T-helper 2 cell treated with Interferon-gamma antibody and Interleukin-4, amounts not matched to agents 5 μg/mL and 100 μg/mL, for 36 hours (primary cell): ENCODE results near the gene DNAJB11.

ENCODE experiments used
- DNase-seq: peaks from one replicate; pipeline ENCODE4 v3.0.0; 2021; ENCODE audit warnings: low spot score
- H3K27ac Mint-ChIP-seq: one replicate; pipeline ENCODE4 v1.8.0; 2021; ENCODE audit warnings: mild to moderate bottlenecking, mixed read lengths
- H3K27me3 Mint-ChIP-seq: one replicate; pipeline ENCODE4 v1.8.0; 2021; ENCODE audit warnings: low read depth, mixed read lengths
- H3K36me3 Mint-ChIP-seq: one replicate; pipeline ENCODE4 v1.8.0; 2021; ENCODE audit warnings: low read depth, mixed read lengths
- H3K4me1 Mint-ChIP-seq: one replicate; pipeline ENCODE4 v1.8.0; 2021; ENCODE audit warnings: low read depth, mixed read lengths
- H3K4me3 Mint-ChIP-seq: one replicate; pipeline ENCODE4 v1.8.0; 2022; ENCODE audit warnings: mild to moderate bottlenecking, moderate library complexity, mixed read lengths
- H3K9me3 Mint-ChIP-seq: one replicate; pipeline ENCODE4 v1.8.0; 2021; ENCODE audit warnings: mixed read lengths

DNAJB11 gene

GRCh38 chr3:186612721-186613636, 42.5 kb downstream of the DNAJB11 start, which contains the start of gene AHSG:
TSS of gene AHSG (plus strand) at chr3:186613060. CDS start at chr3:186613142, 82 bp downstream.
- H3K4me3 Mint-ChIP-seq: no peak within 1 kb of the TSS
- H3K27ac Mint-ChIP-seq: no peak within 1 kb of the TSS
- no peaks in the 10 kb centered on the region for H3K36me3 Mint-ChIP-seq
- no peak for DNase-seq
- peaks cover 15% of the 10 kb centered on the region for H3K4me1 Mint-ChIP-seq
- H3K27me3 Mint-ChIP-seq: peaks cover 28% of the 10 kb centered on the region
- no peaks in the 10 kb centered on the region for H3K9me3 Mint-ChIP-seq

- Mint-ChIP-seq H3K9me3 (no peaks in the 10 kb centered on the region), H3K27me3 (peaks cover 36% of the 10 kb centered on the region), H3K4me1 (peaks cover 15% of the 10 kb centered on the region), H3K4me3 (no peak overlapping the region), H3K27ac (no peak overlapping the region), H3K36me3 (no peaks in the 10 kb centered on the region)
- DNase-seq: no peak
Observed at GRCh38 chr3:186613637-186614265, 43.2 kb downstream of the DNAJB11 start.

- Mint-ChIP-seq H3K27ac (no peak overlapping the region), H3K9me3 (no peaks in the 10 kb centered on the region), H3K27me3 (peaks cover 37% of the 10 kb centered on the region), H3K36me3 (no peaks in the 10 kb centered on the region), H3K4me1 (peaks cover 15% of the 10 kb centered on the region), H3K4me3 (peak overlapping the region; percentile 35)
- DNase-seq: no peak
Observed at GRCh38 chr3:186614266-186614596, 43.7 kb downstream of the DNAJB11 start.

GRCh38 chr3:186614597-186615483, 44.3 kb downstream of the DNAJB11 start:
- DNase-seq: peak; percentile 65
- H3K36me3 Mint-ChIP-seq: no peaks in the 10 kb centered on the region
- H3K27ac Mint-ChIP-seq: no peak overlapping the region
- peaks cover 37% of the 10 kb centered on the region for H3K27me3 Mint-ChIP-seq
- peak overlapping the region; percentile 35 for H3K4me3 Mint-ChIP-seq
- peaks cover 15% of the 10 kb centered on the region for H3K4me1 Mint-ChIP-seq
- no peaks in the 10 kb centered on the region for H3K9me3 Mint-ChIP-seq

- no peak overlapping the region for H3K4me3 Mint-ChIP-seq
- H3K4me1 Mint-ChIP-seq: peaks cover 15% of the 10 kb centered on the region
- H3K9me3 Mint-ChIP-seq: no peaks in the 10 kb centered on the region
- H3K27me3 Mint-ChIP-seq: peaks cover 40% of the 10 kb centered on the region
- H3K27ac Mint-ChIP-seq: no peak overlapping the region
- no peaks in the 10 kb centered on the region for H3K36me3 Mint-ChIP-seq
- DNase-seq: no peak
Observed at GRCh38 chr3:186616299-186616617, 45.7 kb downstream of the DNAJB11 start.

- no peaks in the 10 kb centered on the region for H3K9me3 Mint-ChIP-seq
- H3K27ac Mint-ChIP-seq: peak overlapping the region; percentile 19
- no peaks in the 10 kb centered on the region for H3K36me3 Mint-ChIP-seq
- peak overlapping the region; percentile 76 for H3K4me3 Mint-ChIP-seq
- H3K27me3 Mint-ChIP-seq: peaks cover 39% of the 10 kb centered on the region
- peak; percentile 86 for DNase-seq
- H3K4me1 Mint-ChIP-seq: peaks cover 15% of the 10 kb centered on the region
Observed at GRCh38 chr3:186617036-186617946, 46.8 kb downstream of the DNAJB11 start.

- DNase-seq: no peak
- H3K4me3 Mint-ChIP-seq: no peak overlapping the region
- H3K4me1 Mint-ChIP-seq: peaks cover 15% of the 10 kb centered on the region
- no peaks in the 10 kb centered on the region for H3K9me3 Mint-ChIP-seq
- no peak overlapping the region for H3K27ac Mint-ChIP-seq
- peaks cover 39% of the 10 kb centered on the region for H3K27me3 Mint-ChIP-seq
- no peaks in the 10 kb centered on the region for H3K36me3 Mint-ChIP-seq
Observed at GRCh38 chr3:186618318-186618938, 47.9 kb downstream of the DNAJB11 start.

GRCh38 chr3:186619787-186620212, 49.3 kb downstream of the DNAJB11 start:
- Mint-ChIP-seq H3K4me1 (peaks cover 9% of the 10 kb centered on the region), H3K27me3 (peaks cover 32% of the 10 kb centered on the region), H3K9me3 (no peaks in the 10 kb centered on the region), H3K27ac (no peak overlapping the region), H3K36me3 (no peaks in the 10 kb centered on the region), H3K4me3 (no peak overlapping the region)
- DNase-seq: no peak

GRCh38 chr3:186620213-186621092, 49.9 kb downstream of the DNAJB11 start:
- H3K27me3 Mint-ChIP-seq: peaks cover 30% of the 10 kb centered on the region
- H3K27ac Mint-ChIP-seq: no peak overlapping the region
- DNase-seq: no peak
- H3K4me1 Mint-ChIP-seq: peaks cover 7% of the 10 kb centered on the region
- no peaks in the 10 kb centered on the region for H3K9me3 Mint-ChIP-seq
- H3K4me3 Mint-ChIP-seq: no peak overlapping the region
- no peaks in the 10 kb centered on the region for H3K36me3 Mint-ChIP-seq

GRCh38 chr3:186621894-186622650, 51.6 kb downstream of the DNAJB11 start:
- no peak for DNase-seq
- Mint-ChIP-seq H3K9me3 (no peaks in the 10 kb centered on the region), H3K36me3 (no peaks in the 10 kb centered on the region), H3K4me1 (peaks cover 2% of the 10 kb centered on the region), H3K27me3 (peaks cover 27% of the 10 kb centered on the region), H3K4me3 (no peak overlapping the region), H3K27ac (no peak overlapping the region)

- no peaks in the 10 kb centered on the region for H3K4me1 Mint-ChIP-seq
Observed at GRCh38 chr3:186622651-186623310, 52.3 kb downstream of the DNAJB11 start.

More at GRCh38 chr3:186622651-186623310, 52.3 kb downstream of the DNAJB11 start:
- no peaks in the 10 kb centered on the region for H3K36me3 Mint-ChIP-seq
- no peak overlapping the region for H3K27ac Mint-ChIP-seq
- no peak overlapping the region for H3K4me3 Mint-ChIP-seq
- peaks cover 25% of the 10 kb centered on the region for H3K27me3 Mint-ChIP-seq
- no peaks in the 10 kb centered on the region for H3K9me3 Mint-ChIP-seq
- DNase-seq: no peak
